Natural killer cell (primary cell): ENCODE measurements around the gene SNAPC1. TPM values are rescaled to one million over a fixed set of nuclear protein-coding genes. Genes with fewer than 3 reads are reported as not detected.
A peak's percentile ranks its signal among the peaks of the same experiment; 100 is the strongest.

Source experiments
- ATAC-seq, 3 donors: fragments of 150-1000 bp in 2 of 3; fragments of 200-7000 bp in 1 of 3; cut with Tn5 transposase; 1 replicate in 1 of 3; 2 replicates in 2 of 3; pipeline ENCODE4 v1.10.0; 2021; ENCODE audit warnings: mild to moderate bottlenecking in 2 of 3, moderate library complexity in 2 of 3
- DNase-seq, 2 donors: peaks; one replicate each; pipeline versions ENCODE4 v3.0.0 to v3.0.0-alpha.2; 2013 to 2021; ENCODE audit warnings: mixed read lengths in 1 of 2
- H3K27ac ChIP-seq: one replicate; pipeline ENCODE4 v1.5.1; 2013; ENCODE audit warnings: mild to moderate bottlenecking, low read length
- H3K27me3 ChIP-seq: one replicate; pipeline ENCODE4 v1.6.1; 2013; ENCODE audit warnings: low read length; ENCODE audit not compliant: control insufficient read depth, insufficient read depth
- H3K36me3 ChIP-seq: one replicate; pipeline ENCODE4 v1.6.1; 2013; ENCODE audit warnings: low read length; ENCODE audit not compliant: control insufficient read depth, insufficient read depth
- H3K4me1 ChIP-seq: one replicate; pipeline ENCODE4 v1.6.1; 2013; ENCODE audit warnings: low read length; ENCODE audit not compliant: control insufficient read depth, insufficient read depth
- H3K4me3 ChIP-seq: one replicate; pipeline ENCODE4 v1.5.1; 2013; ENCODE audit warnings: low read length
- H3K9me3 ChIP-seq: one replicate; pipeline ENCODE4 v1.6.1; 2013; ENCODE audit warnings: low read length; ENCODE audit not compliant: control insufficient read depth, insufficient read depth
- H3K27ac Mint-ChIP-seq, 2 donors: one replicate each; pipeline ENCODE4 v1.8.0; 2022; ENCODE audit warnings: mild to moderate bottlenecking in 2 of 2, mixed read lengths in 2 of 2, moderate library complexity in 1 of 2
- H3K27me3 Mint-ChIP-seq, 2 donors: one replicate each; pipeline ENCODE4 v1.8.0; 2022; ENCODE audit warnings: low read depth in 2 of 2, mixed read lengths in 2 of 2
- H3K36me3 Mint-ChIP-seq: one replicate; pipeline ENCODE4 v1.8.0; 2022; ENCODE audit warnings: mixed read lengths
- H3K4me1 Mint-ChIP-seq, 2 donors: one replicate each; pipeline ENCODE4 v1.8.0; 2022; ENCODE audit warnings: mixed read lengths in 2 of 2
- H3K4me3 Mint-ChIP-seq: one replicate; pipeline ENCODE4 v1.8.0; 2022; ENCODE audit warnings: mild to moderate bottlenecking, moderate library complexity, mixed read lengths
- H3K9me3 Mint-ChIP-seq, 2 donors: one replicate each; pipeline ENCODE4 v1.8.0; 2022; ENCODE audit warnings: mixed read lengths in 2 of 2
- CTCF ChIP-seq: fragments of 200-600 bp; IDR thresholded peaks from one replicate; pipeline ENCODE4 v1.8.0; 2022; ENCODE audit warnings: antibody characterized with exemption
- WGBS: methylation state at CpG from one replicate; pipeline ENCODE4 v1.1.7; 2013; ENCODE audit warnings: missing lambda C conversion rate; ENCODE audit not compliant: insufficient coverage; 5-methylcytosine and 5-hydroxymethylcytosine counted together
- intact Hi-C: fragments of 100-400 bp; cut with micrococcal nuclease; formaldehyde crosslinking; loops from one replicate; pipeline ENCODE4 v1.14.2; 2022
- total RNA-seq, 4 donors: library from RNA; stranded (reverse); fragments of 120-200 nt in 1 of 4; gene quantifications; one replicate each; pipeline versions ENCODE4 v1.2.3 to v1.2.4, GENCODE V29; 2013 to 2022

The SNAPC1 gene
- total RNA-seq, 3 donors from 2014 or later (not counting 1 experiment from before 2014, with no cell fraction given) = 2.2 to 2.4 (median 2.2) TPM

GRCh38 chr14:61720741-61721140, 41.5 kb upstream of the SNAPC1 start:
- Mint-ChIP-seq H3K9me3 (no peaks in the 10 kb centered on the region), H3K4me1 (peaks cover 44 to 49% of the 10 kb centered on the region in 2 donors), H3K27me3 (no peaks in the 10 kb centered on the region), H3K4me3 (peak overlapping the region; percentile 76), H3K27ac (peak overlapping the region; percentile 76 to 87), H3K36me3 (peaks cover 11% of the 10 kb centered on the region)
- 74% methylated on average over 5 of the region's 6 CpGs for WGBS
- Histone ChIP-seq H3K4me1 (peaks cover 13% of the 10 kb centered on the region), H3K27me3 (no peaks in the 10 kb centered on the region), H3K9me3 (no peaks in the 10 kb centered on the region), H3K27ac (no peak overlapping the region), H3K4me3 (no peak overlapping the region), H3K36me3 (peaks cover 34% of the 10 kb centered on the region)
- intact Hi-C loops = no loop called here
- no peak for ATAC-seq
- TF ChIP-seq CTCF = no peak
- DNase-seq = no peak

- peaks cover 62% of the 10 kb centered on the region for H3K36me3 ChIP-seq
- peaks cover 20% of the 10 kb centered on the region for H3K36me3 Mint-ChIP-seq
- no peak overlapping the region for H3K4me3 Mint-ChIP-seq
- intact Hi-C loops = no loop called here
- no peaks in the 10 kb centered on the region for H3K9me3 Mint-ChIP-seq
- 60% methylated on average over 2 of the region's 2 CpGs for WGBS
- H3K9me3 ChIP-seq = no peaks in the 10 kb centered on the region
- no peak for TF ChIP-seq CTCF
- H3K27me3 ChIP-seq = no peaks in the 10 kb centered on the region
- H3K27ac Mint-ChIP-seq = peak overlapping the region in 1 of 2 donors; percentile 8
- DNase-seq = no peak
- no peak overlapping the region for H3K27ac ChIP-seq
- H3K4me3 ChIP-seq = no peak overlapping the region
- no peak for ATAC-seq
- H3K27me3 Mint-ChIP-seq = no peaks in the 10 kb centered on the region
- peaks cover 7% of the 10 kb centered on the region for H3K4me1 ChIP-seq
- peaks cover 28 to 30% of the 10 kb centered on the region in 2 donors for H3K4me1 Mint-ChIP-seq
Observed at GRCh38 chr14:61724133-61724532, 38.1 kb upstream of the SNAPC1 start.

GRCh38 chr14:61726778-61727658, 35.2 kb upstream of the SNAPC1 start:
- ATAC-seq (no peak), DNase-seq (no peak)
- Mint-ChIP-seq H3K9me3 (no peaks in the 10 kb centered on the region), H3K27ac (peak overlapping the region in 1 of 2 donors; percentile 10), H3K27me3 (no peaks in the 10 kb centered on the region), H3K4me3 (no peak overlapping the region), H3K36me3 (peaks cover 20% of the 10 kb centered on the region), H3K4me1 (peaks cover 16% of the 10 kb centered on the region in 2 donors)
- no peak overlapping the region for H3K4me3 ChIP-seq
- H3K9me3 ChIP-seq = no peaks in the 10 kb centered on the region
- peaks cover 75% of the 10 kb centered on the region for H3K36me3 ChIP-seq
- H3K4me1 ChIP-seq = no peaks in the 10 kb centered on the region
- no peak for TF ChIP-seq CTCF
- no peak overlapping the region for H3K27ac ChIP-seq
- 75% methylated on average over 5 of the region's 7 CpGs for WGBS
- no peaks in the 10 kb centered on the region for H3K27me3 ChIP-seq
- intact Hi-C loops = loop anchor here (5.0 kb wide), 1 partner anchor 430 kb away; no protein-coding TSS in a partner anchor
